Measurements from ENCODE around the gene CRK.
A peak's percentile ranks its signal among the peaks of the same experiment; 100 is the strongest.

CRK gene

DNA sequence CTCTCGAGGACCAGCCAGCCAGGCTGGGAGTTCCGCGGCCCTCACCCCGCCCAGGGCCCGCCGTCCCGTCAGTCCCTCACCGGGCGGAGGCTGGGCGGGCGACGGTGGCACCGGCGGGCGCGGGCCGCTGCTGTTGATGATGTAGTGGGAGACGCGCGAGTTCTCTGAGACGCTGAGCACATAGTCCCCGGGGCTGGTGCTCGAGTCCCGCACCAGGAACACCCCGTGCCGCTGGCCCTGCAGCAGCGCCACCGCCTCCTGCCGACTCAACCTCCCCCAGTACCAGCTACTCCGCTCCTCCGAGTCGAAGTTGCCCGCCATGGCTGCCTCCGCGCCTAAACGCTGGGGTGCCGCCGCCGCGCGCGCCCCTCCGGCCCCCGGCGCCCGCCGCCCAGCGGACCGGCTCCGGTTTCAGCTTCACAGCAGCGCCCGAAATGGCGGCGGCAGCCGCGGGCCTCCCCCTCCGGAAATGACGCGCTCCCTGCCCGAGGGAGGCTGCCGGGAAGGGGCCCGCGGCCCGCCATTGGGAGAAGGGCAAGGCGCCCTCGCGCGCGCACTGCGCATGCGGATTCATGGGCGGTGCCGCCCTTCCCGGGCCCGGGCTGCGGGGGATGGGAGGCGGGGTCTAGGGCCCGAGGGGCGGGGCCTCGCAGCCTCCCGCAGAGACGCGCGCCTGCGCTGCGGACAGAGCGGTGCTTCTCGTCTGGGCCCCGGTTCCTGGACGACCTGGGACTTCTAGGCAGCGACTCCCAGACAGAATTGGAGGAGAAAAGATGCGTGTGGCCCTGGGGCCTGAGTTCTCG is at the start of gene CRK:
TSS of gene CRK (minus strand) at position 436 of the 803 bp plus-strand sequence. CDS start at position 321, 115 bp downstream.
- DNase-seq (ENCODE audit: low spot score), result peak; percentile 100

DNA sequence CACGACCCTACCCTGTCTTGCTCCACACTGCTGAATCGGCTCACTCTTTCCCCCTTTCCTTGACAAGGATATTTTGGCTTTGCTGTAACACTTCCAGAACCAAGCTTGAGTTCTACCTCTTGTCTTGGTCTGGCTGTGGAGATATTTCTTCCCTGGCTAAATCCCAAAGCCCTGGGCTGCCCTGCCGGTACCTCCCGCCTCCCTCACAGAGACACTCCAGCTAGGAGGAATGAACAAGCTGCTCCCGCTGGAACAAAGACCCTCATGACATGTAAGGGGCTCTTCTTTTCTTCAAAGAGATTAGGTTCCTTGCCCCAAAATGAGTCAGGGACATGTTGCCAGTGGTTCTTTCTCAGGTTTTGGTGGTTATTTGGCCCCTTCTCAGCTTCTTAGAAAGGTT is 49.6 kb upstream of the CRK start:
- DNase-seq (ENCODE audit: low spot score), result no peak

GRCh38 chr17:1504866-1505265 is 48.8 kb upstream of the CRK start:
- no peak for DNase-seq (ENCODE audit: low spot score)

DNA sequence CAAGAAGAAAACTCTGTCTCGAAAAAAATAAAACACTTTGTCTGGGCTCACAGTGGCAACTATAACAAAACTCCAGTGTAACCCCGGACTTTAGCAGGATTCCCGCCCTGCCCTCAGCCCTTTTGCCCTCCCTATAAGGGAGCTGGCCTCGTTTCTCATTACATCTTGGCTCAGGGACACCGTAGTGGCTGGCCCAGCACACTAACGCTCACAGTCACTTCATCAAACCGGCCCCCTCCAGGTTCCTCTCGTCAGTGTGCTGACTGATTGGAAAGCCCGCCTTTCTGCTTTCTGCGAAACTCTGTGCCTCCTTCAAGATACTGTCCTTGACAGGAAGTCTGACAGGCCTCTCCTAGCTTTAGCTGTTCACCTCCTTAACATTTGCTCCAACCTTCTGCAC is 47.7 kb upstream of the CRK start:
- no peak for DNase-seq (ENCODE audit: low spot score)

- DNase-seq (ENCODE audit: low spot score), result peak; percentile 31
Observed at GRCh38 chr17:1498869-1499268, 42.8 kb upstream of the CRK start.

GRCh38 chr17:1498233-1498632 is 42.2 kb upstream of the CRK start:
- DNase-seq (ENCODE audit: low spot score), result no peak

- DNase-seq (ENCODE audit: low spot score), result no peak
Observed at GRCh38 chr17:1497831-1498230, 41.8 kb upstream of the CRK start.

GRCh38 chr17:1496869-1497268 is 40.8 kb upstream of the CRK start:
- no peak for DNase-seq (ENCODE audit: low spot score)

- peak; percentile 81 for DNase-seq (ENCODE audit: low spot score)
Observed at GRCh38 chr17:1495265-1495989, 39.4 kb upstream of the CRK start.

DNA sequence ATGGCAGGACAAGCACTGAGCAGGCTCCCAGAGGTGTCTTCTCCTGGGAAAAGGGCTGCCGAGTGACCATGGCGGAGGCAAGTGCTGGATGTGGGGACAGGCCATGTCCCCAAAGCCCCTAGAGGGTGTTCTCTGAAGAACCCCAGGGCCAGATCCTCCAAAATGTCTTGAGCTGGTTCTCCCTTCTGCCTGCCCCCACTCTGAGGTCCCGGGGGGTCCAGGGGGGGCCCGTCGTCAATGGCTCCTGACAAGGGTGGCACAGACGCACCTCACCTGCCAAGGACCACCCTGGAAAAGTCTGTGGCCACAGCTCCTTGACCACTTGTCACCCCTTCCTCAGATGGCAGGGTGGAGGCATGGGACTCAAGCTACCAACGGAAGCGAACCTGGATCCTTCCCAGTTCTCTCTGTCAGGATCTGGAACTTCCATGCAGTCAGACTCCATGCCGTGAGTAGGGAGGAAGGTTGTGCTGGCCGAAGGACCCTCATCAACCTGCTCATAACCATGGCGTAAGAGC is 38.8 kb upstream of the CRK start:
- DNase-seq (ENCODE audit: low spot score), result no peak

DNA sequence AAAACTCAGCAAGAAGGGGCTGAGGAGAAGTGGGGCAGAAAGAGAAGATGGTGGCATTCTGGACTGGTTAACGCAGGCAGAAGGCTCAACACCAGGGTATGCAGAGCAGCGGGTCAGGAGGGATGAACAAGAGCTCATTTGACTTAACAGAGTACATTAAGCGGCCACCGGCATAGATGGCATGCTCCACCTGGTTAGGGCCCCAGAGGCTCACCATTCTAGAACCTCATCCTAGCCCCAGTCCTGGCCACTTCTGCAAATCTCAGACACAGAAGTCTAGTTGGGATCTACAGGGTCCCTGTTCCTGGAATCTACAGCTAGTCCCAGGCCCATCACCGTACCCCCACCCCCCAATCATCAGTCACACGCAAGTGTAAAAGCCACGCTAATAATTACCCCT is 38.2 kb upstream of the CRK start:
- no peak for DNase-seq (ENCODE audit: low spot score)

GRCh38 chr17:1493291-1493980 is 37.4 kb upstream of the CRK start:
- no peak for DNase-seq (ENCODE audit: low spot score)

DNA sequence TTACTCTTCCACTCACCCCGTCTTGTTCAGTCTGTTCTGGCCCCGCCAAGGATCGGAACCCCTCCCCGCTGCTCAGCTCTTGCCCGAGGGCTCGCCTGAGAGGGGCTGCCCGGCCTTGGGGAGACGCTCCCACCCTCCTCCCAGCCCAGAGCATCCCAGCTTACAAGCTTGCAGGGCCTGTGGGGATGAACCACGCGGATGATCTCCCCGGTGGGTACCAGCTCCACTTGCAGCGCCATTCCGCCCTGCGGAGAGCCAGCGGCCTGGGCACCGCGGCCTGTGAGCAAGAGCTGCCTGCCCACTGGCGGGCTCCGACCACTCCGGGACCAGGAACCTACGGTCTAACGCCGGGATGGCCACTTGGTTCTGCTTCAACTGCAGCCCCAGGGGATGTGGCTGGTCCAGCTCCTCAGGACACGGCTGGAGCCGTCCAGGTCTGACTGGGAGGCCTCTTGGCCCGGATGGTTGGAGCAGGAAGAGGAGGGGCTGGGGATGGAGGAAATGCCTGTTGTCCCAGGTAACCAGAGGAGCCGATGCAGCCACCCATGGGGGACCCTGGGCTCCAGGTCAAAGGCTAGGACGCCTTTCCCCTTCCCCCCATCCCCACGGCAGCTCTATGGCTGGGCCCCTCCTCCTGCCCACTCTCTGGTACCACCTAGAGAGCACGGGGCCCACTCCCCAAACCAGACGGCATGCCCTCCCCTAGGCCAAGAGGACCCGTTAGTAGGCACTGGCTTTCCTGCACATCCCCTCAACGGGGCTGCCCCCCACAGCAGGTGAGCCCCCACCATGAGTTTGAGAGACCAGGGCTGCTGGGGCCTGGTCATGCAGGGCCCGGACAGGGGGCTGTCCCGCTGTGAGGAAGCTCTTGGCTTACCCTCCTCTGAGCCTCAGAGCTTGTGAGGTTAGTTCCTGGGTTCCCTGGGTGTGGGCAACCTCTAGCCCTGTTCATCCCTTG is 36.5 kb upstream of the CRK start, which contains the start of gene MYO1C:
TSS of gene MYO1C (minus strand) at position 438 of the 958 bp plus-strand sequence. CDS start at position 239, 199 bp downstream.
- no peak for DNase-seq (ENCODE audit: low spot score)

DNA sequence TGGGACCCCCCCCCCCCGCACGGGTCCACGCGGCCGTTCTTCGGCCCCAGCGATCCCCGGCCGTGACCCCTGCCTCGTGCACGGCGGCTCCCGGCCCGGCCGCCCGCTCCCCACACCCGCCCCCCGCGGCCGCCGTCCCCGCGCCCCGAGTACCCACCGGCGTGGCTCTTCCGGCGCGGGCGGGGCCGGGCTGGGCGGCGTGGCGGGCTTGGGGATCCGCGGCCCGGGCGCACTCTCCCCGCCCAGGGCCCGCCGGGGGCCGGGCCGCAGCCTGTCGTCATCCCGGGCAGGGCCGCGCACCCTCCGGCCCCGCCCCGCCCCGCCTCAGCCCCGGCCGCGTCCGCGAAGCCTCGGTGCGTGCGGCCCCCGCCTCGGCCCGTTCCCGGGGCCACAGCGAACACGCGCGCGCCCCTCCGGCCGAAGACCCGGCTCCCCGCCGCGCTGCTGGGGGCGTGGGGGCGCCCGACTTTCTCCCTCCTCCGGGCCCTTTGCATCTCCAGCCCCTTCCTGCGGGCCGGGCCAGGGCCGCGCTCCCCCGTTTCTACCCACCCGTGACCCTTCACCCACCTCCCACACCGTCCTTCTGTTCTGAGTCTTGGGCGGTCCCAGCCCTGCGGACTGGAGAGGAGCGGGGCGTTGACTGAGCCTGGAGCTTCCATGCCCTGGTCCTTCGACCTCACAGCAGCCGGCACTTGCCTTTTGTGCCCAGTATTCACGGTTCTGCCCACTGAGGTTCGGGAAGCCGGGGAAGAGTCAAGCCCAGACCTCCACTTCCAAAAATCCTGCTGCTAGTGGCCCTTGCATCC is 35.6 kb upstream of the CRK start:
- peak; percentile 89 for DNase-seq (ENCODE audit: low spot score)

DNA sequence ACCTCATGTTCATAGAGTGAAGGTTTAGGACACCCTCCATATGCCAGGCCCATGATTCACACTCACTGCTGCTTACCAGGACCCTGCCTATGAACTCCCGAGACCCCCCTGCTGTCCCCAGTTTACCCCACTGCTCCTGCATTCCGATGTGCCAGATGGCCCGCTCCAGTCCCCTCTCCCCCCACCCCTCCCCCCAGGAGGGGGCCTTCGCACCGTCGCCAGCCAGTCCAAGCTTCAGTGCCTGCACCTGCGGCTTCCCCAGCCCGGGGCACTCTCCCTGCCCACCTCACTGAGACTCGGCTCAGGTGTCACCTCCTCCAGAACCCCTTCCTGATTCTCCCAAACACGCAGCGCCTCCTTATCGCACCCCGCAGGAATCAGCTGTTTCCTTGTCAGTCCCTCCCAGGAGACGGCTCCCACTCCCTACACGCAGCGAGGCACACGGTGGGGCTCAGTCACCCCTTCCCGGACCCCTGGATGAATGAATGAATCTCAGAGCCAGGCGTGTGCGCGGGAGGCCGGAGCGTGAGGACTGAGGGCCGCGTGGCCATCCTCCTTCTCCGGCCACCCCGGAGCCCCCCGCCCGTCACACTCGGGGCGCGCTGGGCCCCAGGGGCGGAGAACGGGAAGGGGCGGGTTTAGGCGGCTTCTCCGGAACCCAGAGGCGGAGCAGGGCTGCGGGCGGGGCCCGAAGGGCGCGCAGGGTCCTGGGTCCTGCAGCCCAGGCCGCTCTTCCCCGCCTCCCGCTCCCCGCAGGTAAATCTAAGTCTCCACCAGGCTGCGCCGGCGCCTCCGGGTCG is 34.8 kb upstream of the CRK start:
- DNase-seq (ENCODE audit: low spot score), result peak; percentile 59

DNA sequence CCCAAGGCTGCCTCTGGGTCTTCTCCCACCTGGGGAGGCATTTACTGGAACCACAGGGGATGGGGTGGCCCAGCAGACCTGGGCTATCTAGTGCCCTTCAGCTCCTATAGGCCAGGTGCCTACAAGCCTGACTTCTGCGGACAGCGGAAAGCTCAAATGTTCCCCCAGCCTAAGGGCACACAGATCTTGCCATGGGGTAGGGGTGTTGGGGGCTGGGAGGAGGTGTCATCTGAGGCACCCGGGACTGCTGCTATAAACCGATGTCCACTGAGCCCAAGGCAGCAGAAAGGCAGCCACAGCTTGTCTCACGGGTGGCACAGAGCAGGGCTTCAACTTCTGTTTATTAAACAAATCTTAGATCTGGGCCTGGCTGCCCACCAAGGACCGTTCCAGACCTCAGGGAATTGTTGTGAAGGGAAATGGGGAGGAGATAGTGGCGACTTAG is 32.8 kb upstream of the CRK start:
- no peak for DNase-seq (ENCODE audit: low spot score)

GRCh38 chr17:1487939-1488825 is 32.1 kb upstream of the CRK start:
- DNase-seq (ENCODE audit: low spot score), result peak; percentile 93

All from AG08395 (cell line).